WERI-Rb-1 (cell line): Measurements from ENCODE around the gene CHCHD6.

Source experiments
- DNase-seq: peaks from one replicate; pipeline ENCODE4 v3.0.0-alpha.2; 2020
- H3K27ac ChIP-seq: fragments of 250-450 bp; sonication (Bioruptor Pico); 2 replicates; pipeline ENCODE4 v1.5.1; 2020; ENCODE audit warnings: mild to moderate bottlenecking, moderate library complexity
- H3K27me3 ChIP-seq: fragments of 250-450 bp; sonication (Bioruptor Pico); 2 replicates; pipeline ENCODE4 v1.5.1; 2021; ENCODE audit warnings: mild to moderate bottlenecking, low read depth, moderate library complexity; ENCODE audit not compliant: insufficient read depth, severe bottlenecking
- H3K36me3 ChIP-seq: fragments of 250-450 bp; sonication (Bioruptor Pico); 2 replicates; pipeline ENCODE4 v1.5.1; 2020; ENCODE audit warnings: mild to moderate bottlenecking, moderate library complexity
- H3K4me3 ChIP-seq: 2 replicates; pipeline ENCODE4 v1.5.1; 2011; ENCODE audit warnings: low read depth, mild to moderate bottlenecking, control low read depth, low read length
- H3K9me3 ChIP-seq: fragments of 250-450 bp; sonication (Bioruptor Pico); 2 replicates; pipeline ENCODE4 v1.5.1; 2021; ENCODE audit warnings: mild to moderate bottlenecking, moderate library complexity; ENCODE audit not compliant: severe bottlenecking
- TF ChIP-seq, protein P1 (sequence below): IDR thresholded peaks from 2 replicates; pipeline ENCODE4 v1.5.1; 2011; ENCODE audit warnings: low read depth, mild to moderate bottlenecking, control low read depth, inconsistent platforms, low read length

CHCHD6 gene

DNA sequence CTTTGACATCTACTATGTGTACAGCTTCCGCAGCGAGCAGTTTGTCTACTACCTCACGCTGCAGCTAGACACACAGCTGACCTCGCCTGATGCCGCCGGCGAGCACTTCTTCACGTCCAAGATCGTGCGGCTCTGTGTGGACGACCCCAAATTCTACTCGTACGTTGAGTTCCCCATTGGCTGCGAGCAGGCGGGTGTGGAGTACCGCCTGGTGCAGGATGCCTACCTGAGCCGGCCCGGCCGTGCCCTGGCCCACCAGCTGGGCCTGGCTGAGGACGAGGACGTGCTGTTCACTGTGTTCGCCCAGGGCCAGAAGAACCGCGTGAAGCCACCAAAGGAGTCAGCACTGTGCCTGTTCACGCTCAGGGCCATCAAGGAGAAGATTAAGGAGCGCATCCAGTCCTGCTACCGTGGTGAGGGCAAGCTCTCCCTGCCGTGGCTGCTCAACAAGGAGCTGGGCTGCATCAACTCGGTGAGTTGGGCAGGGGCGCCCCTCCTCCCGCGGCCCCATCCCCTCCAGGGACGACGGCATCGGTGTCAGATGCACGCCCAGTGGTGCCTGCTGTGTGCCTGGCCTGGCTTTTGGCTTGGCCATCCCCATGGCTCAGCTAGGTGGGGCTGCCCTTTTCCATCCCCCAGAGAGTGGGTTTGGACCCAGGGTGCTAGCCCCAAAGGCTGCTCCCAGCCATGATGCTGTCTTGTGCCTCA lies 285.4 kb downstream of the CHCHD6 start:
- no peak overlapping the region for H3K4me3 ChIP-seq
- no peaks in the 10 kb centered on the region for H3K27me3 ChIP-seq
- no peak for DNase-seq
- H3K36me3 ChIP-seq = peaks cover 54% of the 10 kb centered on the region
- H3K27ac ChIP-seq = no peak overlapping the region
- H3K9me3 ChIP-seq = no peaks in the 10 kb centered on the region
- TF ChIP-seq, protein P1, sequence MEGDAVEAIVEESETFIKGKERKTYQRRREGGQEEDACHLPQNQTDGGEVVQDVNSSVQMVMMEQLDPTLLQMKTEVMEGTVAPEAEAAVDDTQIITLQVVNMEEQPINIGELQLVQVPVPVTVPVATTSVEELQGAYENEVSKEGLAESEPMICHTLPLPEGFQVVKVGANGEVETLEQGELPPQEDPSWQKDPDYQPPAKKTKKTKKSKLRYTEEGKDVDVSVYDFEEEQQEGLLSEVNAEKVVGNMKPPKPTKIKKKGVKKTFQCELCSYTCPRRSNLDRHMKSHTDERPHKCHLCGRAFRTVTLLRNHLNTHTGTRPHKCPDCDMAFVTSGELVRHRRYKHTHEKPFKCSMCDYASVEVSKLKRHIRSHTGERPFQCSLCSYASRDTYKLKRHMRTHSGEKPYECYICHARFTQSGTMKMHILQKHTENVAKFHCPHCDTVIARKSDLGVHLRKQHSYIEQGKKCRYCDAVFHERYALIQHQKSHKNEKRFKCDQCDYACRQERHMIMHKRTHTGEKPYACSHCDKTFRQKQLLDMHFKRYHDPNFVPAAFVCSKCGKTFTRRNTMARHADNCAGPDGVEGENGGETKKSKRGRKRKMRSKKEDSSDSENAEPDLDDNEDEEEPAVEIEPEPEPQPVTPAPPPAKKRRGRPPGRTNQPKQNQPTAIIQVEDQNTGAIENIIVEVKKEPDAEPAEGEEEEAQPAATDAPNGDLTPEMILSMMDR = no peak

DNA sequence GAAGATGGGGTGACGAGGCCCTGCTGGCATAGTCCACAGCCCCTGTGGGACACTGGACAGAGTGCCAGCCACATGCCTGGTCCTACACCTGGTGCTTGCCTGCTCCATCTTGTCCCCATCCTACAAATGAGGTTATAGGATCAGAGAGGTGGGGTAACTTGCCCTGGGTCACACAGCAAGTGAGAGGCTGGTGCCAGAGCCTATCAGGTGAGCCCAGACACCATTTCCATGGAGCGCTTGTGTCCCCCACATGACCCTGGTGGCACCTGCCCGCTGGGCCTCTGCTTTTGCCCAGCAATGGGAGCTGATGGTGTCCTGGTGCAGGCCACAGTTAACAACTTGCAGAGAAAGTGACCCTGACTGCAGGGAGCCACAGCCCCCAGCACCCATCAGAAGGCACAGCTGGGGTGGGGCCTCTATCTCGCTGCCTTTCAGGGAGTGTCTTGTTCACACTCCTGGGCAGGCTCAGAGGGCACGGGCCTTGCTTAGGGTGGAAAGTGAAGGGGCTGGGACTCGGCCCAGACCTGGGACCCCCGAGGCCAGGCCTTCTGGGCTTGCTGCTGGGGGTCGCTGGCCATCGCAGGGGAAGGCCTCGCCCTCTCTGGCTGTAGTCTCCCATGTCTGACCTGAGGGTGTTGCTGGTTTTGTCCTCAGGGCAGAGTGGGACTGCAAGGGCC lies 286.1 kb downstream of the CHCHD6 start:
- TF ChIP-seq, protein P1 = no peak
- no peak for DNase-seq
- H3K9me3 ChIP-seq = no peaks in the 10 kb centered on the region
- no peak overlapping the region for H3K4me3 ChIP-seq
- H3K27ac ChIP-seq = peak overlapping the region; percentile 71
- peaks cover 57% of the 10 kb centered on the region for H3K36me3 ChIP-seq
- H3K27me3 ChIP-seq = no peaks in the 10 kb centered on the region

GRCh38 chr3:126990890-126991289 lies 286.9 kb downstream of the CHCHD6 start:
- Histone ChIP-seq H3K27ac (peak overlapping the region; percentile 71), H3K27me3 (no peaks in the 10 kb centered on the region), H3K9me3 (no peaks in the 10 kb centered on the region), H3K4me3 (no peak overlapping the region), H3K36me3 (peaks cover 57% of the 10 kb centered on the region)
- TF ChIP-seq, protein P1 = 0 out of 2 replicates have a peak, but pooled peaks have one; percentile 4
- peak; percentile 90 for DNase-seq

- DNase-seq = no peak
- Histone ChIP-seq H3K9me3 (no peaks in the 10 kb centered on the region), H3K27me3 (no peaks in the 10 kb centered on the region), H3K27ac (peak overlapping the region; percentile 71), H3K36me3 (peaks cover 57% of the 10 kb centered on the region), H3K4me3 (no peak overlapping the region)
- TF ChIP-seq, protein P1 = no peak
Measured at GRCh38 chr3:126991366-126992200, 287.5 kb downstream of the CHCHD6 start.

DNA sequence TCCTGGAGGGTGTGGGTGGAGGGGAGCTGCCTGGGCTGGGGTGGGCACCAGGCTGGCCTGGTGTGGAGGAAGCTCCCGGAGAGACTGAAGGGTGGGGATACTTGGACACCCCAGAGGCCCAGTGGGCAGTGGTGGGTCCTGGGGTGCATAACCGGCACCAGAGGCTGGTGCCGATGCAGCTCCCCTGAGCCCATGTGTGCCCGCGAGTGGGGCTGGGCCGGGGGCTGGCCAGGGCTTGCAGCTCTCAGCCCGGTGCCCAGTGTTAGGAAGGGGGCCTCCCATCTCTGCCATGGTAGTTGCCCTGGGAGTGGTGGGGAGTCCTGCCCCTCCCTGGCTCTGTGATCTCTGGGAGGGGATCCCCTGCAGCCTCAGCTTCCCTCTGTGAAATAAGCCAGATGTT lies 288.2 kb downstream of the CHCHD6 start:
- Histone ChIP-seq H3K9me3 (no peaks in the 10 kb centered on the region), H3K27me3 (no peaks in the 10 kb centered on the region), H3K27ac (peak overlapping the region; percentile 71; the same call in 1 of the 2 replicates), H3K4me3 (no peak overlapping the region), H3K36me3 (peaks cover 60% of the 10 kb centered on the region)
- no peak for DNase-seq
- TF ChIP-seq, protein P1 = no peak
